HG03139 (cell line): ENCODE measurements around the gene LRIG1.

Source experiments
- ATAC-seq: cut with Tn5 transposase; IDR thresholded peaks from one replicate; pipeline ENCODE4 v1.9.1; 2021; ENCODE audit not compliant: unreplicated experiment

Gene LRIG1

GRCh38 chr3:66444146-66444644 is 56.6 kb downstream of the LRIG1 start:
- ATAC-seq: no peak

- ATAC-seq: no peak
Observed at GRCh38 chr3:66443118-66443803, 57.6 kb downstream of the LRIG1 start.

GRCh38 chr3:66442254-66443117 is 58.3 kb downstream of the LRIG1 start:
- no peak for ATAC-seq

- ATAC-seq: no peak
Observed at GRCh38 chr3:66441692-66442091, 59.1 kb downstream of the LRIG1 start.

- ATAC-seq: no peak
Observed at GRCh38 chr3:66441129-66441528, 59.7 kb downstream of the LRIG1 start.

- no peak for ATAC-seq
Observed at GRCh38 chr3:66439666-66440344, 61.0 kb downstream of the LRIG1 start.

GRCh38 chr3:66438046-66438445 is 62.8 kb downstream of the LRIG1 start:
- no peak for ATAC-seq

- no peak for ATAC-seq
Observed at GRCh38 chr3:66437341-66437929, 63.4 kb downstream of the LRIG1 start.

- ATAC-seq: no peak
Observed at GRCh38 chr3:66435989-66436388, 64.8 kb downstream of the LRIG1 start.

GRCh38 chr3:66434726-66435125 is 66.1 kb downstream of the LRIG1 start:
- ATAC-seq: no peak

- no peak for ATAC-seq
Observed at GRCh38 chr3:66433522-66433782, 67.4 kb downstream of the LRIG1 start.

- ATAC-seq: no peak
Observed at GRCh38 chr3:66432767-66433521, 67.9 kb downstream of the LRIG1 start.

- ATAC-seq: no peak
Observed at GRCh38 chr3:66432041-66432766, 68.6 kb downstream of the LRIG1 start.

- no peak for ATAC-seq
Observed at GRCh38 chr3:66431494-66431893, 69.3 kb downstream of the LRIG1 start.

GRCh38 chr3:66430876-66431275 is 69.9 kb downstream of the LRIG1 start:
- ATAC-seq: no peak

GRCh38 chr3:66428733-66429132 is 72.1 kb downstream of the LRIG1 start:
- ATAC-seq: no peak

GRCh38 chr3:66427951-66428474 is 72.8 kb downstream of the LRIG1 start:
- ATAC-seq: no peak

GRCh38 chr3:66427352-66427751 is 73.5 kb downstream of the LRIG1 start:
- ATAC-seq: no peak

GRCh38 chr3:66426135-66426534 is 74.7 kb downstream of the LRIG1 start:
- no peak for ATAC-seq

GRCh38 chr3:66425576-66426114 is 75.2 kb downstream of the LRIG1 start:
- ATAC-seq: no peak
